Inflammatory macrophage treated with lipopolysaccharide for 1 hour (primary cell): ENCODE results near the gene RNF39.
"Not testable (repeated sequence)": the region's sequence is repeated elsewhere in the genome, so short reads cannot be mapped to it uniquely, and the experiment has no call there.

ENCODE experiments used
- DNase-seq, 2 donors: peaks; one replicate each; pipeline ENCODE4 v3.0.0-alpha.2; 2020 to 2022

Gene RNF39

GRCh38 chr6:30061092-30061857, 14.3 kb downstream of the RNF39 start, which contains the start of gene POLR1H:
POLR1H (plus strand) TSS chr6:30061265; CDS start chr6:30061525, 260 bp downstream.
- peak; percentile 95 to 98 for DNase-seq

DNA sequence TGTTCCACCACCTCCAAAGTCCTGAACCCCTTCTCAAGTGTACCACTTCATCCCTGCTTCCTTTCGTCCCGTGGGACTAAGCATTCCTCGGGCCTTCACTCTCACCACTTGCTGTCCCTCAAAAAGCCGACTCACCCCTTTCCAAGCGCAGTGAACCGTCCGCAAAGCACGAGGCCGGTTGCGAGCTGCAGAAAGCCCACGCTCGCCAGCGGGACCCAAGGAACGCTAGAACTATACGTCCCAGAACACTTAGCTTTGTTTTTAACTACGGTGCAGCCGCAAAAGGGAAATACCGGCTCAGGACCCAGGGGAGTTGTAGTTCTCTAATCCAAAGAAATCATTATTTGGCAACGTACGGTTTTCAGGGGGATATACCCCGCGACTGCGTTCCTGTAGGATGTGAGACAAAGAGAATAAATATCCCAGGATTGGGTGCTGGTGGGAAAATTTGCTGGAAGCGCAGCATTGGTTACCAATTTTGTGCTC, 14.9 kb downstream of the RNF39 start:
- DNase-seq = peak; percentile 54 to 73

DNA sequence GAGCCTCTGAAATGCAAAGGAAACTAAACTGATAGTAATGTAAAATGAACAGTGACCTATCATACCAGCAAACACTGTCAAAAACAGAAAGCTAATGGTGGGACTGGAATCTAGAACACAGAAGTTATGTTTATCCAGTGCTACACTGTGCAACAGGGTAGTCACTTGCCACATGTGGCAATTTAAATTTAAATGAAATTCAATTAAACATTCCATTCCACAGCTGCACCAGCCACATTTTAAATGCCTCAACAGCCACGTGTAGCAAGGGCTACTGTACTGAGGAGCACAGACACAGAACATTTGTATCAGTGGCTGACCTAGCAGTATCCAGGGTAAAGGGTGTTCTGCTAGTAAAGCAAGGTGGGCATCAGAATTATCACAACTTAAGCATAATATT, 20.1 kb downstream of the RNF39 start:
- no peak for DNase-seq

DNA sequence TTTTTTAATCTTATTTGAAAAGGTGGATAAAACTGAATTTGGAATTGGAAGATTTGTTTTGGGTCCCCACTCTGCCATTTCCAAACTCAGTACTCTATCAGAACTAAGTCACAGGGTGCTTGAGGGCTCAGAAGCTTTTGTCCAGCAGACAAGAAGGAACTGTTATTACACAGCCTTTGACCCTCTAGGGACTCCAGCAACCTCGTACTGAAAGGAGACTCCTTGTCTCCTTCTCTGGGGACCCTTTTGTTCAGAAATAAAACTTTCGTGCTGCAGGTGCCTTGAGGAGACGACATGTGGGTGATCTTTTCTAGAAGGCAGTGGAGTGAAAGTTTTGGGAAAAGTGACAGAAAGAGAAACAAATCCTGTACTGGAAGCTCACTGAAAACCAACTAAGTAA, 21.9 kb downstream of the RNF39 start:
- no peak for DNase-seq

DNA sequence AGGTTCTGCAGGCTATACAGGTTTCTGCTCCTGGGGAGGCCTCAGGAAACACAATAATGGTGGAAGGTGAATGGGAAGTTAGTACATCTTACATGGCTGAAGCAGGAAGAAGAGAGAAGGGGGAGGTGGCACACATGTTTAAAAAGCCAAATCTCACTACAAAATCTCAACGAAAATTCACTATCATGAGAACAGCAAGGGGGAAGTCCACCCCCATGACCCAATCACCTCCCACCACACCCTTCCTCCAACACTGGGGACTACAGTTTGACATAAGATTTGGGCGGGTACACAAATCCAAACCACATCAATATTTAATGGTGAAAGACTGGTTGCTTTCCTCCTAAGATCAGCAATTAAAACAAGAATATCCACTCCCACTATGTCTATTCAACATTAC, 28.3 kb downstream of the RNF39 start:
- DNase-seq = peak; percentile 84 to 93

DNA sequence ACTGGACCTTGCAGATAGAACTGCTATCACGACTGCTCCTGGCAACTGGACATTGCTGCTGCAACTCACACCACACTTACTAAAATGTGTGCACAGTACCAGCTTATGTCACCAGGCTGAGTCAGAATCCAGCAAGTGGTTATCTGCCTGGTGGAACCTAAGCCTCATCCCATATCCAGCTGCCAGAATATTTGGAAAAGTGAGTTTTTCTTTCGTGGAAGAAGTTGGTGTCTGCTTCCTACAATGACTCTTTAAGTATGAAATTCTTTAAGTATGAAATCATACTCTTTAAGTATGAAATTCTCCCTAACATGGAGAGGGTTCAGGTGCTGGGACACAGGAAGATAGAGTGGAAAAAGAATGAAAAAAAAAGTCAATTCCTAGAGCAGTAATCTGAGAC, 30.9 kb downstream of the RNF39 start:
- peak in 1 of 2 donors; percentile 32 for DNase-seq

DNA sequence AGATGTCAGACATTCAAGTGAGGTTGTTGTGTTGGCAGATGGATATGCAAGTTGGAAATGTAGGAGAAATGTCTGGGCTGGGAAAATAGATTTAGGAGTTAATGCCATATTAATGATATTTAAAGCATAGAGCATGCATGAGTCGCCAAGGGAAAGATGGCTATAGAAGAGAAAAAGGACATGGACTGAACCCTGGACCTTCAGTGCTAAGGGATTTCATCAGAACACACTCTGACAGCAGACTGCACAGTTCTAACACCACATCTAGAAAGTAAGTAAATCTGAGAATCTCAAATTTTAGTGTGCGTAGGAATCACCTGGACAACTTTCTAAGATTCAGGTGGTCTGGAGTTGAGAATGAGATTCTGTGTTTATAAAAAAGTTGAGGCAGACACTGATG, 31.8 kb downstream of the RNF39 start:
- no peak for DNase-seq

DNA sequence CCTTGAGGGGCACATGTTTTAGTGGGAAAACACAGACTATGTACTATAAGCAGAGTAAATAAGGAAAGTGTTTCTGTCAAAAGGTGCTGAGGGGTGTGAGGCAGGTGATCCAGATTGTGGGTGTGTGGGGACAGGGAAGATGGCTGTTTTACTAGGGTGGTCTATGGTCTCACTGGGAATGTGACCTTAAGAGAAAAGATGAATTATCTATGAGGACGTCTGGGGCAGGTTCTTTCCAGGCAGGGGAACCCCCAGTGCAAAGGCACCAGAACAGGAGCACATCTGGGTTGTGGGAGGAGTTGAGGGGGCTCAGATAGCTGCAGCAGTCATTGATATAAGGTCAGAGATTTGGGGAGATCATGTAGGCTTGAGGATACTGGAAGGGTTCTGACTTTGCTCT, 32.7 kb downstream of the RNF39 start:
- DNase-seq = peak in 1 of 2 donors; percentile 24

- DNase-seq = peak; percentile 49 to 90
These were observed 33.1 kb downstream of the RNF39 start for GRCh38 chr6:30042476-30042875.

GRCh38 chr6:30041821-30042220, 33.7 kb downstream of the RNF39 start:
- DNase-seq = peak; percentile 20 to 53

DNA sequence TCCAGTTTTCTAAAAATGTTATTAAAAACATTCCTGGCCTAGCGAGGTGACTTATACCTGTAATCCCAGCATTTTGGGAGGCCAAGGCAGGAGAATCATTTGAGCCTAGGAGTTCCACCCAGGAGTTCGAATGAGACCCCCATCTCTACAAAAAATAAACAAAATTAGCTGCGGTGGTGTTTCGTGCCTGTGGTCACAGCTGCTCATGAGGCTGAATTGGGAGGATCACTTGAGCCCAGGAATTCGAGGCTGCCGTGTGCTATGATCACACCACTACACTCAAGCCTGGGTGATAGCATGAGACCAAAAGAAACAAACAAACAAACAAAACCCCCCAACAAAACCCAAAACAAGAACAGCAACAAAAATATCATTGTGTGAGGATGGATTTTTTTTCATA, 34.3 kb downstream of the RNF39 start:
- no peak for DNase-seq

DNA sequence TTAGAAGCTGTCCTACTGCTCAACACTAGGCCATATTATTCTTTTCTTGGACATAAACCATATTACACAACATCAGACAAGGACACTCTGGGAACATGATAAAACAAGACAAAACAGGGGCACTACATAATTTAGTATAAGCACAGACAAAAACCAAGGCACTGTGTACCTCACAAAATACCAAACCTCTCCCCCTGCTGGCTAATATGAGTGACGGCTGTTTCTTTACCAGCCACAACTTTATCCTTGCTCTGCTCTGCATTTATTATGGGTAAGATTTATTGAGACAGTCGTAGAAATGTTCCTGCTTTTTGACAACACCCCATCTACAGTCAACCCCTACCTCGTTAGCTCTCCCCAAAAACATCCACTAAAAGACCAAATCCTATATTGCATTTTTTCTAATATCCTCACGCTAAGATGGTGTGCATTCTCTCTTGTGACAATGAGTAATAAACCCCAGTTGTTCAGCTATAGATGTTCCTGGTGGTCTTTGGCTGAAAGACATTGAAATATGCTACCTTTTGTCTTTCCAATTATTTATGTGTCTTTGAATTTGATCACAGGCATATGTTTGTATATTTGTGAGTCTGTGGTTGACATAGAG, 38.3 kb downstream of the RNF39 start:
- peak; percentile 20 to 45 for DNase-seq

- DNase-seq = peak in 1 of 2 donors; percentile 58
These were observed 39.8 kb downstream of the RNF39 start for GRCh38 chr6:30035784-30036183.

DNA sequence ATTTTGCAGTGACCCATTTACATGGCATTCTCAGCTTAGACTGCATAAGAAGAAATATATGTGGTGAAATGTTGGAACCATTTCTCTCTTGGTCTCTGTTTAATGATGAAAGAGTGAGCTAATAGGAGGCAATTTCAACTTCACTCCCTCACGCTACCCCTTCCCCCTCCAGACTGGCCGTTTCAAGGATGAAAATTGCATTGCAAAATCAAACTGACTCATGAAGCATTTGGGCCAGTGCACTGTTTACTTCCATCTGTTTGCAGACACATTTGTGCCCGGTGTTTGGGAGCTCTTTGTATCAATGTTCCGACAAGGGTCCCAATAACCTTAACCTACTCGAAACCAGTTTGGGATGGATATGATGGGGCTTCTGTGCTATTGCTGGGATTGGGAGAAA, 42.1 kb downstream of the RNF39 start:
- DNase-seq = peak; percentile 73 to 90

DNA sequence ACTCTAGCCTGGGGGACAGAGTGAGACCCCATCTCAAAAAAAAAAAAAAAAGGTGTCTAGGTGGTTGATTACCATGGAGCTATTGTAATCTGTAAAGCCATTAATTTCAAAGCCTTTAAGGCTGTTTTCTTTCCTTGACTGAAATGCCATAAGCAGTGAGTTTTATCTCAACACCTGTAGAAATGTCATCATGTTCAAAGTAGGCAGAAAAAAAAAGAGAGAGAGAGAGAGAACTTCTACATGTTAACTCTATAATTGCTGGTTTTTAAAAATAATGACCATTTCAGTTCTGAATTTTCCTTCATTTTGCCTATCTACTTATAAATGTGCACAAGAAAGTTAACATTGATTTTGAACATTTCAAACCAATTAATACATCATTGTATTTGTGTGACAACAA, 44.2 kb downstream of the RNF39 start:
- no peak for DNase-seq

- peak; percentile 38 to 47 for DNase-seq
These were observed 46.0 kb downstream of the RNF39 start for GRCh38 chr6:30029588-30029987.

DNA sequence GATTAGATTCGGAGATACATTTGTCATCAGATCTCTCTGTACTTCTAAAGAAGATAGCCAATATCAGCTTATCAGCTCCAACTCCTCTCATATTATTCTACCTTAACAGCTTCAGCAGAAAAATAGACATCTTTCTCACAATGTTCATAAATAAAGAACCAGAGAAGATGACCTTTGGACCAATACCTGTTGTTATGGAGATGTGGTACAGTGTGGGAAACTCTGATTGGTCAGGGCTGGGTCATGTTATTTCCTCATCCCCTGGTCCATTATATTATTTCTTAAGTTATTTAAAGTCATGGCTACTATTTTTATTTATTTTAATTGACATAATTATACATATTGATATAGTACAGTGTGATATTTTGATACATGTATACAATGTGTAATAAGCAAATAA, 50.4 kb downstream of the RNF39 start:
- no peak for DNase-seq

- not testable (repeated sequence) for DNase-seq
These were observed 52.9 kb downstream of the RNF39 start for GRCh38 chr6:30022712-30023111.

DNA sequence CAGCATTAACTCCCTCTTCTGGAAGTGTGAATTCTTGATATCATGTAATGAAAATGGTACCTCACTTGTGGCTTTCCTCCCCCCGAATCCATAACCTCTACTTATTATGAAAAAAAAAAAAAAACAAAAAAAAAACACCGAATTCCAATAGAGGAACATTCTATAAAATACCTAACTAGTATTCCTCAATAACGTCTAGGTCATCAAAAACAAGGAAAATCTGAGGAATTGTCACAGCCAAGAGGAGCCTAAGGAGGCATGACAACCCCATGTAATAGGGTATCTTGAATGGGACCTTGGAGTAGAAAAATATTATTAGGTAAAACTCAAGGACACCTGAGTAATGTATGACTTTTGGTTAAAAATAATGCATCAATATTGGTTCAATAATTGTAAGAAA, 53.4 kb downstream of the RNF39 start:
- DNase-seq = no peak

DNA sequence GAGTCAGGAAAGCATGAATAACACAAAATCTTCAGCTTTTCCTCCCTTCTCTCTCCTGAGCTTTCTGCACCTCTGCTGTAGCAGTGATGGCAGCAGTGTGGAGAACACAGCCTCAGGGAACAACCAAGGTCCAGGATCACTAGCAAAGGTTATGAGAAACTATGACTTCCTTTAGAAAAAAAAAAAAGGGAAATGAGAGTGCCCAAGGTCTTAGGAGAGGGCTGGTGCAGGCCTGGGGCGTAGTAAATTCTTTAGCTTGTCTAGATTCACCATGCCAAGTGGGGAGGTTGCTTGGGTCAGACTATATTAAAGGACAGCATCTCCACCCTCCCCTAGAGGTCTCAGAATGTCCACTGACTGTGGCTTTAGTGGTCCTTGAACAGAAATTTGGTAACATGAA, 54.9 kb downstream of the RNF39 start:
- DNase-seq = no peak
